Measurements from ENCODE around the gene RAB5A.

DNA sequence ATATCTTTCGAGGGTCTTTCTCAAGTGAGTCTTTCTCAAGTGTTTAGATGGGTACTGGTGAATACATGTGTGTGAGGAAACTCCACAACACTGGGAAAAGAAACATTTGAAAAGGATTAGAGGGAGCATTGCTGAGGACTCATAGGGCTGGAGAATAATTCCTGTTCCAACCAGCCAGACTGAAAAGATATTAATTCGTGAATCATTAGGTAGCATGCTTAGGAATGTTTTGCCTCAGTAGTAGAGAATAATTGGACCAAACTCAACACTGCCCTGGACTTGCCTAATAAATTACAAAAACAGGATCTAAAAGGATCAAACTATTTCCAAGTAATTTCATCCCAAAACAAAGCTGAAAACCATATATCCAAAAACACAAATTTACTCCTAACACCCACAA is 47.9 kb downstream of the RAB5A start:
- TF ChIP-seq MAX (IDR thresholded peaks at IDR 0.05; ENCODE audit: low read depth, low read length), result no peak
- no peak for TF ChIP-seq RFX5 (IDR thresholded peaks at IDR 0.05; ENCODE audit: low read depth, low read length)
- no peak for TF ChIP-seq MXI1 (IDR thresholded peaks at IDR 0.05; ENCODE audit: low read depth, low read length)
- TF ChIP-seq ZBTB33 (IDR thresholded peaks at IDR 0.05), result no peak
- TF ChIP-seq, protein P1, sequence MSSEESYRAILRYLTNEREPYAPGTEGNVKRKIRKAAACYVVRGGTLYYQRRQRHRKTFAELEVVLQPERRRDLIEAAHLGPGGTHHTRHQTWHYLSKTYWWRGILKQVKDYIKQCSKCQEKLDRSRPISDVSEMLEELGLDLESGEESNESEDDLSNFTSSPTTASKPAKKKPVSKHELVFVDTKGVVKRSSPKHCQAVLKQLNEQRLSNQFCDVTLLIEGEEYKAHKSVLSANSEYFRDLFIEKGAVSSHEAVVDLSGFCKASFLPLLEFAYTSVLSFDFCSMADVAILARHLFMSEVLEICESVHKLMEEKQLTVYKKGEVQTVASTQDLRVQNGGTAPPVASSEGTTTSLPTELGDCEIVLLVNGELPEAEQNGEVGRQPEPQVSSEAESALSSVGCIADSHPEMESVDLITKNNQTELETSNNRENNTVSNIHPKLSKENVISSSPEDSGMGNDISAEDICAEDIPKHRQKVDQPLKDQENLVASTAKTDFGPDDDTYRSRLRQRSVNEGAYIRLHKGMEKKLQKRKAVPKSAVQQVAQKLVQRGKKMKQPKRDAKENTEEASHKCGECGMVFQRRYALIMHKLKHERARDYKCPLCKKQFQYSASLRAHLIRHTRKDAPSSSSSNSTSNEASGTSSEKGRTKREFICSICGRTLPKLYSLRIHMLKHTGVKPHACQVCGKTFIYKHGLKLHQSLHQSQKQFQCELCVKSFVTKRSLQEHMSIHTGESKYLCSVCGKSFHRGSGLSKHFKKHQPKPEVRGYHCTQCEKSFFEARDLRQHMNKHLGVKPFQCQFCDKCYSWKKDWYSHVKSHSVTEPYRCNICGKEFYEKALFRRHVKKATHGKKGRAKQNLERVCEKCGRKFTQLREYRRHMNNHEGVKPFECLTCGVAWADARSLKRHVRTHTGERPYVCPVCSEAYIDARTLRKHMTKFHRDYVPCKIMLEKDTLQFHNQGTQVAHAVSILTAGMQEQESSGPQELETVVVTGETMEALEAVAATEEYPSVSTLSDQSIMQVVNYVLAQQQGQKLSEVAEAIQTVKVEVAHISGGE (CRISPR knock-in tag; IDR thresholded peaks at IDR 0.05), result no peak
- TF ChIP-seq ATF3 (IDR thresholded peaks at IDR 0.05; ENCODE audit: borderline replicate concordance, extremely low read depth, low read depth, low read length), result no peak
- no peak for TF ChIP-seq JUND (IDR thresholded peaks at IDR 0.05; ENCODE audit: low read depth, low read length)
- TF ChIP-seq CHD1 (IDR thresholded peaks at IDR 0.05; ENCODE audit: low read depth, low read length), result no peak
- TF ChIP-seq, protein P2, sequence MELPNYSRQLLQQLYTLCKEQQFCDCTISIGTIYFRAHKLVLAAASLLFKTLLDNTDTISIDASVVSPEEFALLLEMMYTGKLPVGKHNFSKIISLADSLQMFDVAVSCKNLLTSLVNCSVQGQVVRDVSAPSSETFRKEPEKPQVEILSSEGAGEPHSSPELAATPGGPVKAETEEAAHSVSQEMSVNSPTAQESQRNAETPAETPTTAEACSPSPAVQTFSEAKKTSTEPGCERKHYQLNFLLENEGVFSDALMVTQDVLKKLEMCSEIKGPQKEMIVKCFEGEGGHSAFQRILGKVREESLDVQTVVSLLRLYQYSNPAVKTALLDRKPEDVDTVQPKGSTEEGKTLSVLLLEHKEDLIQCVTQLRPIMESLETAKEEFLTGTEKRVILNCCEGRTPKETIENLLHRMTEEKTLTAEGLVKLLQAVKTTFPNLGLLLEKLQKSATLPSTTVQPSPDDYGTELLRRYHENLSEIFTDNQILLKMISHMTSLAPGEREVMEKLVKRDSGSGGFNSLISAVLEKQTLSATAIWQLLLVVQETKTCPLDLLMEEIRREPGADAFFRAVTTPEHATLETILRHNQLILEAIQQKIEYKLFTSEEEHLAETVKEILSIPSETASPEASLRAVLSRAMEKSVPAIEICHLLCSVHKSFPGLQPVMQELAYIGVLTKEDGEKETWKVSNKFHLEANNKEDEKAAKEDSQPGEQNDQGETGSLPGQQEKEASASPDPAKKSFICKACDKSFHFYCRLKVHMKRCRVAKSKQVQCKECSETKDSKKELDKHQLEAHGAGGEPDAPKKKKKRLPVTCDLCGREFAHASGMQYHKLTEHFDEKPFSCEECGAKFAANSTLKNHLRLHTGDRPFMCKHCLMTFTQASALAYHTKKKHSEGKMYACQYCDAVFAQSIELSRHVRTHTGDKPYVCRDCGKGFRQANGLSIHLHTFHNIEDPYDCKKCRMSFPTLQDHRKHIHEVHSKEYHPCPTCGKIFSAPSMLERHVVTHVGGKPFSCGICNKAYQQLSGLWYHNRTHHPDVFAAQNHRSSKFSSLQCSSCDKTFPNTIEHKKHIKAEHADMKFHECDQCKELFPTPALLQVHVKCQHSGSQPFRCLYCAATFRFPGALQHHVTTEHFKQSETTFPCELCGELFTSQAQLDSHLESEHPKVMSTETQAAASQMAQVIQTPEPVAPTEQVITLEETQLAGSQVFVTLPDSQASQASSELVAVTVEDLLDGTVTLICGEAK (IDR thresholded peaks at IDR 0.05; ENCODE audit: borderline replicate concordance), result no peak
- TF ChIP-seq SMC3 (IDR thresholded peaks at IDR 0.05; ENCODE audit: borderline replicate concordance, low read length), result no peak
- no peak for TF ChIP-seq TAF1 (IDR thresholded peaks at IDR 0.05; ENCODE audit: borderline replicate concordance, low read depth, low read length)
